NCI-H146 treated with DMSO at 0.1 percent for 48 hours (cell line): ENCODE results near the gene RBX1.
A peak's percentile ranks its signal among the peaks of the same experiment; 100 is the strongest.

Experiments used
- DNase-seq: peaks from one replicate; lab custom pipeline; 2025; ENCODE audit not compliant: unreplicated experiment; lab: John Stamatoyannopoulos, UW

Gene RBX1

GRCh38 chr22:41021613-41022454 lies 70.7 kb downstream of the RBX1 start:
- peak; percentile 3 for DNase-seq

GRCh38 chr22:41022470-41023298 lies 71.5 kb downstream of the RBX1 start:
- DNase-seq: peak; percentile 65
